NCI-H748 (cell line): ENCODE data around the gene TMEM123.
A peak's percentile ranks its signal among the peaks of the same experiment; 100 is the strongest.

Experiments
- DNase-seq: peaks from one replicate; lab custom pipeline; 2025; ENCODE audit not compliant: unreplicated experiment; lab: John Stamatoyannopoulos, UW

TMEM123 gene

DNA sequence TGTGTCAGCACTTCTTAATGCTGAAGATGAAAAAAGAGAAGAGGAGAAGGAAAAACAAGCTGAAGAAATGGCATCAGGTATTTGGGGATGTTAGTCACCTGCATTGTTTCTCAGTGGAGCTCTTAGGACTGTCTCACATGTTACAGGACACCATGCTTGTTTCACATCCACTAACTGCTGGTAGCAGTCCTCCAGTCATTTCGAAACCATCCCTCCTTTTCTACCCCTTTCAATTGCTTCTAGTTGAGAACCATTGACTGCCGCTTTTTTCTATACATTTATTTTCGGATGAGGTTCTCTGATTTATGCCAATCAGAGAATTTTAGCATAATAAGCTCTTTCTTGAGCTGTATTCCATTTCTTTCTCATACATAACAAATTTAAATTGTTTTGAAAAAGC lies 84.1 kb downstream of the TMEM123 start:
- DNase-seq = no peak

DNA sequence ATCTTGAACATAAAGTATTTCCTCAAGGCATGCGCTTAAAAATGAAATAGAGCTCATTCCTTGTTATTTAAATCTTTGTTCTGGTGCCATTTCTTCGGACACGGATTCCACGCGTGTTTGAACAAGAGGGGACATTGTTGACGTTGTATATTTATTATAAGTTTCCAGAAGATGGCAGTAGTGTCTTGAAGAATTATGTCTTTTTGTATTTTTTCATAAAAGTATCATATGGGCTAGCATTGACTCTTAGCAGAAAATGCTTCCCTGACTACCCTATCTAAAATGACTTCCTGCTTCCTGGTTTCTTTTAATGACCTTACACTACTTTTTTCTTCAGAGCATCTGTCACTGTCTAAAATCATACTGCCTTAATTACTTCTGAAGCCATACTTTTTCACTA lies 85.2 kb downstream of the TMEM123 start:
- peak; percentile 11 for DNase-seq

DNA sequence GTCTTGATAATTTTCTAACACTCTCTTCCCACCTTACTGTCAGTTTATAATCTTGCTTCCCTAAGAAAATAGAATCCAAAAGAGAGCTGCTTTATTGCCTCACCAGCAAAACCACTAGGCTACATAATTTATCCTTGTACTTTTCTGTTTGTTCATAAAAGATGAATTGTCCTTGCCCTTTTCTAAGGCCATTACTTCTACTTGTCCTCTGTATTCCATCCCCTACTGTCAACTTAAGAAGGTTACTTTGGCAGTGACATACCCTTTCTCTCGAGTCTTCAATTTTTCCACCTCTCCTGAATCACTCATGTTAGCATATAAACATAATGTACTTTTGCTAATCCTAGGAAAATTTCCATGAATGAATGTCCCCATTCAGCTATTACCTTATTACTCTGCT lies 87.6 kb downstream of the TMEM123 start:
- DNase-seq = no peak

DNA sequence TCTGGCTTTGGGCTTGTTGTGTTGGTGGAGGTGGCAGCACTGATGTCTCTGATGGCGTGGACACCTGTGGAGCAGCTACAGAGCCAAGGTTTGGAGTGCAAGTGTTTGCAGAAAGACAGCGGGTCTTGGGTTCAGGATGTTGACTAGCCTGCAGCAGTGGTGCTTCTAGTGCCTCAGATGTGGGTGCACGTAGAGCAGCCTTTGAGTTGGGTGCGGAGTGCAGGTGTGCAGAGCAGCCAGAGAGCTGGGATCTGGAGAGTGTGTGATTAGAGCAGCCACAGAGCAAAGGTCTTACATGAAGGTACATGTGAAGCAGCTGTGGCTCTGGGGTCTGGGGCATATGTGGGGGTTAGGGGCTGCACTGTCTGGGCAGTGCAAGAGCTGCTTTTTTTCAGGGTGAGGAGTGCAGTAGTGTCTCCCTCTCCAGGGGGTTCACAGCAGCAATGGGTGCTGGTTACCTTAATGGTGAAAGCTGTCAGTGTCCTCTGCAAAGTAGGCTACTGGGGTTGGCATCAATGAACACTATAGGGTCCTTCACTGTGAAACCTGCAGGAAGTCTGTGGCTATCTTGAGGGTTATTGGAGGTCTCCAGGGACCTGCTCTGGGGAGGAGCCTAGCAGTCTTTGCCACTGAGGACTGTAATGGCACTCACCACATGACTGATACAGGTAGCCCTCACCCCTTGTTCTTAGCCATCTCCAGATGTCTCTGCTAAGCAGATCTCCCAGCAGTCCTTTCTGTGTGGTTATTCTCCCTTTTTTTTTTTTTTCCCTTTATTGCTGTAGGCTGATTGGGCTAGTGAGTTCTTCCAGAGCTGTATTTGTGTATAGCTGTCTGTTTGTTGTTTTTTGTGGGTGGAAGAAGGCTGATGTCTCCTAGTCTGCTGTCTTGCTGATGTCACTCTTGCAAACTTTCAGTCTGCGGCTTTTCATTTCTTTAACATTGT lies 91.2 kb downstream of the TMEM123 start:
- DNase-seq = no peak

DNA sequence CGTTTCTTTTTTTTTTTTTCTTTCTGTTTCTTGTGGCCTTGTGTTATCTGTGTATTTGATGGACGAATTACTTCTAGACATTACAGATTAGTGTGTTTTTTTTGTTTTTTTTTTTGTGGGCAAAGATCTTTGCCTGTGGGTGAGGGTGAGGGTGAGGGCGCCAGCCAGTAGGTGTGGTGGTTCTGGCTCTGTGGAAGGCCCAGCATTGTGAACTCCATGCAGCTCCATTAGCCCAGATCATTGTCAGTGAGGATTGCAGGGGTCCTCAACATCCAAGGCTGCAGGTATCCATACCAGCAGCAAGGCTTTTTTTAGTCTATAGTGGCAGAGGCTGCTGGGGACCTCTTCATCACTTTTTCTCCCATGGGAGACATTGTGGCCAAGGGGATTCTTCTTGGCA lies 91.9 kb downstream of the TMEM123 start:
- DNase-seq = no peak

DNA sequence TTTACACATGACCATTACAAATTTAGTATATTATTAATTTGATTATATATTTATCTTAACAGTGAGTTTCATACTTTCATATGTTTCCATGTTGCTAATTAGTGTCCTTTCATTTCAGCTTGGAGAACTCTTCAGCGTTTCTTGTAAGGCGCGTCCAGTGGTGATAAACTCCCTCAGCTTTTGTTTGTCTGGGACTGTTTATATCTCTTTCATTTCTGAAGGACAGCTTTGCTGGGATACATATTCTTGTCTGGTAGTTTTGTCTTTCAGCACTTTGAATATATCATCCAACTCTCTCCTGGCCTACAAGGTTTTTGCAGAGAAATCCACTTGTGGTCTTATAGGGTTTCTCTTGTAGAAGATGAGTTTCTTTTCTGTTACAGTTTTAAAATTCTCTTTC lies 93.2 kb downstream of the TMEM123 start:
- no peak for DNase-seq

DNA sequence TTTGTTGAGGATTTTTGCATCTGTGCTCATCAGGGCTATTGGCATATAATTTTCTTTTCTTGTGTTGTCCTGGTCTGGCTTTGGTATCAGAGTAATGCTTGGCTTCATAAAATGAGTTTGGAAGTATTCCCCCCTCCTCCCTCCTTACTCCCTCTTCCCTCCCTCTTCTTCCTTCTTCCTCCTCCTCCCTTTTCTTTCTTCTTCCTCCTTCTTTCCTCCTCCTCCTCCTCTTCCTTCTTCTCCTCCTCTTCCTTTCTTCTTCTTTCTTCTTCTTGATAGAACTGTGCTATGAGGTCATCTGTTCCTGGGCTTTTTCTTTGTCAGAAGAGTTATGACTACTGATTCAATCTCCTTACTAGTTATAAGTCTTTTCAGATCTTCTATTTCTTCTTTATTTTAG lies 95.4 kb downstream of the TMEM123 start:
- no peak for DNase-seq

DNA sequence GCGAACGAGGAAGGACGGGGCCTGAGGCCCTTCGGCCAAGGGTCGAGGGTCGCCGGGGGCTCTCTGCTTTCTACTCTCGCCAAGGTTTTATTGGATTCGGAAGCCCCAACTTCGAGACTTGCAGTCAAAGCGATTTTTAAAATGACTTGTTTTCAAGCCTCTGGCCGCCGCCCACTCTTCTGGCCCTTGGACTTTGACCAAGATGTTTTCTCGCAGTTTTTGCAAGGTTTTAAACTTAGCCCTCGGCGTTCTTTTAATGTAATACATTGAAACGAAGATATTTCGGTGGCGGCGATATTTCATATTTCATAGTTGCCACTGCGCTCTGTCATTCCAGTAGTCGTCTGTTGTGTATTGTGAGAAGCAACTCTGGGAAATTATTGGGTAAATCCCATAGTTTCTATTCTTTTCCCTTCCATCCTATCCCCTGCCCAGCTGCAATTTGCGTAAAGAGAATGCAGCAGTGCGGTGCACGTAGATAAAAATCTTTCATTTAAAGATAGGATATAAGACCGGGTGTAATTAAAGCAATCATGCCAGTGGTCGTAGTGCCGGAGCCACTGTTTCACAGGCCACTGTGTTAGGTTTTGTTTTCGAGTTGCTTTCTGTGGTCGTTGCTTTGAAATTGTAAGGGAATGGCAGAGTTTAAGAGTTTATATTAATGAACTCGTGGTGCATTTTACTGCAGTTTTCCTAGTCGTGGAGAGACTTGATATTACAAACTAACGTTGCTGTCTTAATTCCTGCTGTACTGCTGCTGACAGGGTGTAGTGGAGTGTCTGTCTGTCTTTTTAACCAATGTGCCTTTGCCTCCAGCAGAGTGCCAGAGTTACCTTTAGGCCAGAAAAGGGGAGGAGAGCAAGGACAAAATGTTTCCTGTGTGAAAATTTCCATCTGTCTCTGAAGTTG lies 104.8 kb downstream of the TMEM123 start:
- peak; percentile 35 for DNase-seq

DNA sequence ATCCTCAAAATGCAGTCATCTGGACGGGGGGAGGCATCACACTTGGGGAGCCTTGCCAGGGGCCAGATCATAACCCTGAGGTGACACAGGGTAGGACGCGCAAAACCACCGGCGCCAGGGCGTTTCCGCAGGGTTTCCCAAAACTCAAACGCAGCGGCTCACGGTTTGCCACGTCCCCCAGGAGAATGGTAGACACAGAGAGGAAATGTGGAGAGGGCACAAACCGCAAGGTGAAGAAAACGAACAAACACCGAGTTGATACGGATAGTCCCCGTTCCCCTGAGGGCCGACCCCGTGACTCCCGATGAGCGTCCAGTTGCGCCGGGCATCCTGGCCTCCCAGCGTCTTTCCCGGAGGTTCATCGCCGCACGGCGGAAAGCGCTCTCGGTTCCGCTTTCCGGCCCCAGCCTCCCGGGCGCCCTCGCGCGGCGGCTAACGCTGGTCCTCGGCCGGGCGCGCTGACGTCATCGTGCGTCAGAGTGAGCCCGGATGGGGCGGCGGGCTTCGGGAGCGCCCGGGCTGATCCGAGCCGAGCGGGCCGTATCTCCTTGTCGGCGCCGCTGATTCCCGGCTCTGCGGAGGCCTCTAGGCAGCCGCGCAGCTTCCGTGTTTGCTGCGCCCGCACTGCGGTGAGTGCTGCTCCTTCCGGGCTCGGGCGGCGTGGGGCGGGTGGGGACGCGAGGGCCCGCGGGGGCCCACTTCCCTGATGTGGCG lies 105.7 kb downstream of the TMEM123 start, which contains the start of gene BIRC2:
Gene BIRC2, plus strand, starts transcription at position 467 of the 714 bp plus-strand sequence. CDS start 2,641 bp downstream, outside the sequence.
- peak; percentile 91 for DNase-seq

DNA sequence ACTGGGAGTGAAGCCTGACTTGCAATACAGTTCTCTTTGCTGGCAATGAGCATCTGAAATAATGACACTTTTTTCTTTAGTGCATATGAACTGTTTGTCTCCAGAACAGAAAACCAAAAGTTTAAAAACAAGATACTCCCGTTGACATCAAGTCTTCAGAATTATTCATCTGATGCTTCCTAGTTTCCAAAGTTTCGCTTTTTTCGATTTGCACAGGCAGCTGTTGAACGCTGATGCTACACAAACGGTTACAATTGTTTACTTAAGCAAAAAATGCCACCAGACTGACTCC lies 106.2 kb downstream of the TMEM123 start:
- no peak for DNase-seq
